Ovary (tissue), 9 donors: ENCODE data around the gene MOGAT2. TPM values are rescaled to one million over a fixed set of nuclear protein-coding genes. Genes with fewer than 3 reads are reported as not detected.

Experiments
- DNase-seq, 5 donors: peaks; one replicate each; pipeline ENCODE4 v3.0.0-alpha.2; 2019 to 2020
- H3K27ac ChIP-seq, 2 donors: fragments of 200-600 bp; one replicate each; pipeline versions ENCODE4 v1.5.1 to v1.8.0; 2019 to 2022
- H3K27me3 ChIP-seq: fragments of 200-600 bp; one replicate; pipeline ENCODE4 v1.8.0; 2022
- H3K36me3 ChIP-seq: fragments of 200-600 bp; sonication (generic); one replicate; pipeline ENCODE4 v1.5.1; 2019
- H3K4me1 ChIP-seq: one replicate; pipeline ENCODE4 v1.8.1; 2013; ENCODE audit warnings: mild to moderate bottlenecking, moderate library complexity; ENCODE audit not compliant: insufficient read depth
- H3K4me3 ChIP-seq: fragments of 200-600 bp; sonication (generic); one replicate; pipeline ENCODE4 v1.5.1; 2017
- H3K9me3 ChIP-seq, 2 donors: fragments of 200-600 bp in 1 of 2; sonication (generic) in 1 of 2; one replicate each; pipeline versions ENCODE4 v1.5.1 to v1.8.1; 2013 to 2019; ENCODE audit warnings: mild to moderate bottlenecking in 1 of 2, moderate library complexity in 1 of 2
- EP300 ChIP-seq: sonication (generic); formaldehyde crosslinking; IDR thresholded peaks from one replicate; pipeline ENCODE4 v1.6.1; 2017; ENCODE audit warnings: antibody characterized with exemption
- POLR2A ChIP-seq: fragments of 450-650 bp; IDR thresholded peaks from one replicate; pipeline ENCODE4 v1.6.1; 2017; ENCODE audit warnings: antibody characterized with exemption, mild to moderate bottlenecking, moderate library complexity
- WGBS, 3 donors: extraction: QIAGEN DNeasy Blood & Tissue Kit in 1 of 3; methylation state at CpG; one replicate each; pipeline versions ENCODE4 v1.1.5 to v1.1.7; 2013 to 2017; 5-methylcytosine and 5-hydroxymethylcytosine counted together
- intact Hi-C, 4 donors: fragments of 100-400 bp; cut with DNase I; formaldehyde crosslinking; loops; one replicate each; pipeline versions ENCODE4 v1.11.0 to v1.15.1; 2022 to 2023
- polyA plus RNA-seq, 2 donors: library from polyadenylated mRNA; stranded (reverse); fragments of 200-250 nt in 1 of 2; fragments of 350-450 nt in 1 of 2; fragmentation: Illumina TruSeq in 1 of 2; extraction: RNeasy Lipid Tissue Mini Kit (QIAGEN cat#74804) in 1 of 2; gene quantifications; one replicate each; pipeline ENCODE4 v1.2.3, GENCODE V29; 2013 to 2014
- total RNA-seq, 7 donors: library from RNA; depleted of rRNA in 2 of 7; stranded (reverse); fragments of >200 nt in 2 of 7; fragmentation: NEBNext Ultra II Directional in 3 of 7; extraction: Animal tissue kit (Norgen Biotek cat#: 25700) in 3 of 7; gene quantifications; one replicate each; pipeline versions ENCODE4 v1.1.0 to v1.2.4, GENCODE V29; 2016 to 2023
- TF ChIP-seq, protein P1 (sequence below), 3 donors: fragments of 450-650 bp in 2 of 3; fragments of 200-600 bp in 1 of 3; IDR thresholded peaks; one replicate each; pipeline versions ENCODE4 v1.5.1 to v1.8.0; 2016 to 2022; ENCODE audit warnings: antibody characterized with exemption in 3 of 3, mild to moderate bottlenecking in 1 of 3
- donor health status: DM: no; HTN: no; CAD: no; lungs with moderate emphysema.
- donor health status: DM: no; HTN: no; CAD: no.
- donor health status: Bipolar disorder and iron deficiency.
- donor health status: DM: yes; HTN: yes; CAD: no.
- donor health status: DM: no; HTN: no; CAD: no.
- donor health status: DM: yes; HTN: yes; CAD: no.

Gene MOGAT2
- total and polyA plus RNA-seq, 9 donors, result 0.72 to 1.1 TPM; not detected in 7

GRCh38 chr11:75722669-75723042, 5.0 kb downstream of the MOGAT2 start:
- peaks cover 4% of the 10 kb centered on the region for H3K4me1 ChIP-seq
- no peaks in the 10 kb centered on the region for H3K36me3 ChIP-seq
- no peak overlapping the region for H3K27ac ChIP-seq
- TF ChIP-seq EP300 (no peak), POLR2A (no peak)
- TF ChIP-seq, protein P1, sequence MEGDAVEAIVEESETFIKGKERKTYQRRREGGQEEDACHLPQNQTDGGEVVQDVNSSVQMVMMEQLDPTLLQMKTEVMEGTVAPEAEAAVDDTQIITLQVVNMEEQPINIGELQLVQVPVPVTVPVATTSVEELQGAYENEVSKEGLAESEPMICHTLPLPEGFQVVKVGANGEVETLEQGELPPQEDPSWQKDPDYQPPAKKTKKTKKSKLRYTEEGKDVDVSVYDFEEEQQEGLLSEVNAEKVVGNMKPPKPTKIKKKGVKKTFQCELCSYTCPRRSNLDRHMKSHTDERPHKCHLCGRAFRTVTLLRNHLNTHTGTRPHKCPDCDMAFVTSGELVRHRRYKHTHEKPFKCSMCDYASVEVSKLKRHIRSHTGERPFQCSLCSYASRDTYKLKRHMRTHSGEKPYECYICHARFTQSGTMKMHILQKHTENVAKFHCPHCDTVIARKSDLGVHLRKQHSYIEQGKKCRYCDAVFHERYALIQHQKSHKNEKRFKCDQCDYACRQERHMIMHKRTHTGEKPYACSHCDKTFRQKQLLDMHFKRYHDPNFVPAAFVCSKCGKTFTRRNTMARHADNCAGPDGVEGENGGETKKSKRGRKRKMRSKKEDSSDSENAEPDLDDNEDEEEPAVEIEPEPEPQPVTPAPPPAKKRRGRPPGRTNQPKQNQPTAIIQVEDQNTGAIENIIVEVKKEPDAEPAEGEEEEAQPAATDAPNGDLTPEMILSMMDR (IDR thresholded peaks at IDR 0.05), result no peak
- intact Hi-C loops, result no loop called here
- WGBS, 3 donors, result 79 to 90% (median 84%) methylated on average over 9 of the region's 9 CpGs
- no peak for DNase-seq
- H3K27me3 ChIP-seq, result no peaks in the 10 kb centered on the region
- H3K4me3 ChIP-seq, result no peak overlapping the region
- no peaks in the 10 kb centered on the region for H3K9me3 ChIP-seq

- Histone ChIP-seq H3K36me3 (no peaks in the 10 kb centered on the region), H3K4me1 (peaks cover 4% of the 10 kb centered on the region), H3K27ac (no peak overlapping the region), H3K9me3 (no peaks in the 10 kb centered on the region), H3K4me3 (no peak overlapping the region), H3K27me3 (no peaks in the 10 kb centered on the region)
- TF ChIP-seq POLR2A, result no peak
- no peak for TF ChIP-seq EP300
- TF ChIP-seq, protein P1 (IDR thresholded peaks at IDR 0.05), result no peak
- intact Hi-C loops, result no loop called here
- WGBS, 3 donors, result 56 to 74% (median 59%) methylated on average over 13 of the region's 13 CpGs
- DNase-seq, result no peak
These were observed 8.1 kb downstream of the MOGAT2 start for GRCh38 chr11:75725547-75726320.

- Histone ChIP-seq H3K4me3 (no peak overlapping the region), H3K4me1 (peaks cover 4% of the 10 kb centered on the region), H3K36me3 (no peaks in the 10 kb centered on the region), H3K27me3 (no peaks in the 10 kb centered on the region), H3K27ac (no peak overlapping the region), H3K9me3 (no peaks in the 10 kb centered on the region)
- TF ChIP-seq, protein P1 (IDR thresholded peaks at IDR 0.05), result no peak
- no peak for TF ChIP-seq POLR2A
- TF ChIP-seq EP300, result no peak
- DNase-seq, result no peak
- intact Hi-C loops, result no loop called here
- 92 to 98% (median 94%) methylated on average over 2 of the region's 2 CpGs for WGBS, 3 donors
These were observed 11.4 kb downstream of the MOGAT2 start for GRCh38 chr11:75728992-75729391.

GRCh38 chr11:75731095-75731494, 13.5 kb downstream of the MOGAT2 start:
- intact Hi-C loops, result no loop called here
- WGBS, 3 donors, result 88 to 97% (median 93%) methylated on average over 5 of the region's 5 CpGs
- H3K27ac ChIP-seq, result no peak overlapping the region

More at GRCh38 chr11:75731095-75731494, 13.5 kb downstream of the MOGAT2 start:
- DNase-seq, result no peak
- H3K4me1 ChIP-seq, result no peaks in the 10 kb centered on the region
- TF ChIP-seq, protein P1 (IDR thresholded peaks at IDR 0.05), result no peak
- no peak for TF ChIP-seq EP300
- no peaks in the 10 kb centered on the region for H3K36me3 ChIP-seq
- no peaks in the 10 kb centered on the region for H3K9me3 ChIP-seq
- no peaks in the 10 kb centered on the region for H3K27me3 ChIP-seq
- no peak overlapping the region for H3K4me3 ChIP-seq
